MM.1S (cell line): Measurements from ENCODE around the gene MAP3K1.

Experiments used
- CTCF ChIP-seq: fragments of 300-600 bp; sonication (generic); IDR thresholded peaks from 2 replicates; pipeline ENCODE4 v1.5.1; 2016; ENCODE audit warnings: antibody characterized with exemption, low read length, mixed read lengths
- EZH2 ChIP-seq: fragments of 300-600 bp; sonication (generic); optimal IDR thresholded peaks from 2 replicates; pipeline ENCODE3; 2017; ENCODE audit warnings: low read depth, mild to moderate bottlenecking, antibody characterized with exemption, low read length, mixed read lengths

GRCh38 chr5:56769875-56770604, 45.3 kb upstream of the MAP3K1 start:
- TF ChIP-seq CTCF (no peak), EZH2 (no peak)
